ENCODE data around the gene SERPINA5. TPM values are rescaled to one million over a fixed set of nuclear protein-coding genes. Genes with fewer than 3 reads are reported as not detected.

The SERPINA5 gene
- total and polyA plus RNA-seq, 2 of the 13 experiments (the other 11 are each of a cell fraction or from before 2014, with no cell fraction given): 449 to 498 TPM

DNA sequence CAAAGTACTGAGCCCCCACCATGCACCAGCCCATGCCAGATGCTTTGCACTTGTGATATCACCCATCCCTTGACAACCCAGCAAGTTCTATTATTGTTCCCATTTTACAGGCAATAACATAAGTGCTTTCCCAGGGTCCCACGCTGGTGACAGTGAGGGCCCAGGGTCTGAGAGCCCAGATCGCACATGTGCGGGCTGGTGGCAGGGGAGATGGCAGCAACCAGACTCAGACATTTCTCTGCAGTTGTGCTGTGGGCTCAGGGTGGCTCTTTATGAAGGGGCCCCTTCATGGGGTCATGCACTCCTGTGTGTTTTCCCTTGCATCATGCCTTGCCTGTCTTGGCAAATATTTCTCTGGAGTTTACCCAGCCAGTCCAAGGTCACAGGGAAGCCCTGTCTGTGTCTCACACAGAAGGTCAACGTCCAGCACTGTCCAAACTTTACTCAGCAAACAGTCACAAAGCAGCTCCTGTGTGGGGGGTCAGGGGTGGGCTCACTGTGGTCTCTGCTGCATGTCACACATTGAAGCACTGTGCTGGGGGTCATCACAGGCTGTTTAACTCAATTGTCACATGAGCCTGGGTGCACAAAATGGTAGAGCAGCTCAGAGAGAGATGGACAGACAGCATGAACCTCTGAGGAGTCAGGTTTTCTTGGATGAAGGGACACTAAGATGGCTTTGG is 12.7 kb downstream of the SERPINA5 start (continued):
- TF ChIP-seq ZNF607 (CRISPR knock-in tag; IDR thresholded peaks at IDR 0.05; ENCODE audit: borderline replicate concordance) (peak; percentile 94; the same call in 1 of the 2 replicates), MTA3 (CRISPR knock-in tag; IDR thresholded peaks at IDR 0.05) (no peak), GABPB1 (CRISPR knock-in tag; IDR thresholded peaks at IDR 0.05) (peak; percentile 67), ZNF775 (CRISPR knock-in tag; IDR thresholded peaks at IDR 0.05; ENCODE audit: borderline replicate concordance) (0 out of 2 replicates have a peak, but pooled peaks have one; percentile 63), PCBP2 (optimal IDR thresholded peaks at IDR 0.05; ENCODE audit: low read depth, low read length, poor library complexity, severe bottlenecking) (no peak), ZNF724P (CRISPR knock-in tag; IDR thresholded peaks at IDR 0.05; ENCODE audit: borderline replicate concordance) (peak; percentile 89), ZZZ3 (CRISPR knock-in tag; IDR thresholded peaks at IDR 0.05; ENCODE audit: borderline replicate concordance) (peak; percentile 85; the same call in 1 of the 2 replicates), ISX (CRISPR knock-in tag; conservative IDR thresholded peaks at IDR 0.05) (no peak), ZFP1 (CRISPR knock-in tag; IDR thresholded peaks at IDR 0.05) (peak; percentile 92; the same call in 1 of the 2 replicates), ZNF674 (CRISPR knock-in tag; IDR thresholded peaks at IDR 0.05; ENCODE audit: low read depth) (peak; percentile 83; the same call in 1 of the 2 replicates), STAG1 (CRISPR knock-in tag; IDR thresholded peaks at IDR 0.05) (peak; percentile 52), PAX8 (CRISPR knock-in tag; IDR thresholded peaks at IDR 0.05; ENCODE audit: borderline replicate concordance) (peak; percentile 66; the same call in 1 of the 2 replicates), RFXANK (CRISPR knock-in tag; IDR thresholded peaks at IDR 0.05) (0 out of 2 replicates have a peak, but pooled peaks have one; percentile 44), PRPF4 (IDR thresholded peaks at IDR 0.05; ENCODE audit: low read depth, low read length, poor library complexity, severe bottlenecking) (no peak), ZNF709 (CRISPR knock-in tag; IDR thresholded peaks at IDR 0.05) (peak; percentile 67; the same call in 1 of the 2 replicates), MEIS2 (CRISPR knock-in tag; IDR thresholded peaks at IDR 0.05) (peak; percentile 95), ZNF224 (CRISPR knock-in tag; IDR thresholded peaks at IDR 0.05) (peak; percentile 94; the same call in 1 of the 2 replicates)
- TF ChIP-seq, protein P1, sequence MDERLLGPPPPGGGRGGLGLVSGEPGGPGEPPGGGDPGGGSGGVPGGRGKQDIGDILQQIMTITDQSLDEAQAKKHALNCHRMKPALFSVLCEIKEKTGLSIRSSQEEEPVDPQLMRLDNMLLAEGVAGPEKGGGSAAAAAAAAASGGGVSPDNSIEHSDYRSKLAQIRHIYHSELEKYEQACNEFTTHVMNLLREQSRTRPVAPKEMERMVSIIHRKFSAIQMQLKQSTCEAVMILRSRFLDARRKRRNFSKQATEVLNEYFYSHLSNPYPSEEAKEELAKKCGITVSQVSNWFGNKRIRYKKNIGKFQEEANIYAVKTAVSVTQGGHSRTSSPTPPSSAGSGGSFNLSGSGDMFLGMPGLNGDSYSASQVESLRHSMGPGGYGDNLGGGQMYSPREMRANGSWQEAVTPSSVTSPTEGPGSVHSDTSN (CRISPR knock-in tag; IDR thresholded peaks at IDR 0.05): peak; percentile 43
- TF ChIP-seq, protein P2, sequence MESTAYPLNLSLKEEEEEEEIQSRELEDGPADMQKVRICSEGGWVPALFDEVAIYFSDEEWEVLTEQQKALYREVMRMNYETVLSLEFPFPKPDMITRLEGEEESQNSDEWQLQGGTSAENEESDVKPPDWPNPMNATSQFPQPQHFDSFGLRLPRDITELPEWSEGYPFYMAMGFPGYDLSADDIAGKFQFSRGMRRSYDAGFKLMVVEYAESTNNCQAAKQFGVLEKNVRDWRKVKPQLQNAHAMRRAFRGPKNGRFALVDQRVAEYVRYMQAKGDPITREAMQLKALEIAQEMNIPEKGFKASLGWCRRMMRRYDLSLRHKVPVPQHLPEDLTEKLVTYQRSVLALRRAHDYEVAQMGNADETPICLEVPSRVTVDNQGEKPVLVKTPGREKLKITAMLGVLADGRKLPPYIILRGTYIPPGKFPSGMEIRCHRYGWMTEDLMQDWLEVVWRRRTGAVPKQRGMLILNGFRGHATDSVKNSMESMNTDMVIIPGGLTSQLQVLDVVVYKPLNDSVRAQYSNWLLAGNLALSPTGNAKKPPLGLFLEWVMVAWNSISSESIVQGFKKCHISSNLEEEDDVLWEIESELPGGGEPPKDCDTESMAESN (CRISPR knock-in tag; conservative IDR thresholded peaks at IDR 0.05): peak; percentile 98
- TF ChIP-seq, protein P3, sequence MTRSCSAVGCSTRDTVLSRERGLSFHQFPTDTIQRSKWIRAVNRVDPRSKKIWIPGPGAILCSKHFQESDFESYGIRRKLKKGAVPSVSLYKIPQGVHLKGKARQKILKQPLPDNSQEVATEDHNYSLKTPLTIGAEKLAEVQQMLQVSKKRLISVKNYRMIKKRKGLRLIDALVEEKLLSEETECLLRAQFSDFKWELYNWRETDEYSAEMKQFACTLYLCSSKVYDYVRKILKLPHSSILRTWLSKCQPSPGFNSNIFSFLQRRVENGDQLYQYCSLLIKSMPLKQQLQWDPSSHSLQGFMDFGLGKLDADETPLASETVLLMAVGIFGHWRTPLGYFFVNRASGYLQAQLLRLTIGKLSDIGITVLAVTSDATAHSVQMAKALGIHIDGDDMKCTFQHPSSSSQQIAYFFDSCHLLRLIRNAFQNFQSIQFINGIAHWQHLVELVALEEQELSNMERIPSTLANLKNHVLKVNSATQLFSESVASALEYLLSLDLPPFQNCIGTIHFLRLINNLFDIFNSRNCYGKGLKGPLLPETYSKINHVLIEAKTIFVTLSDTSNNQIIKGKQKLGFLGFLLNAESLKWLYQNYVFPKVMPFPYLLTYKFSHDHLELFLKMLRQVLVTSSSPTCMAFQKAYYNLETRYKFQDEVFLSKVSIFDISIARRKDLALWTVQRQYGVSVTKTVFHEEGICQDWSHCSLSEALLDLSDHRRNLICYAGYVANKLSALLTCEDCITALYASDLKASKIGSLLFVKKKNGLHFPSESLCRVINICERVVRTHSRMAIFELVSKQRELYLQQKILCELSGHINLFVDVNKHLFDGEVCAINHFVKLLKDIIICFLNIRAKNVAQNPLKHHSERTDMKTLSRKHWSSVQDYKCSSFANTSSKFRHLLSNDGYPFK (CRISPR knock-in tag; IDR thresholded peaks at IDR 0.05; ENCODE audit: borderline replicate concordance): peak; percentile 95
- TF ChIP-seq, protein P4, sequence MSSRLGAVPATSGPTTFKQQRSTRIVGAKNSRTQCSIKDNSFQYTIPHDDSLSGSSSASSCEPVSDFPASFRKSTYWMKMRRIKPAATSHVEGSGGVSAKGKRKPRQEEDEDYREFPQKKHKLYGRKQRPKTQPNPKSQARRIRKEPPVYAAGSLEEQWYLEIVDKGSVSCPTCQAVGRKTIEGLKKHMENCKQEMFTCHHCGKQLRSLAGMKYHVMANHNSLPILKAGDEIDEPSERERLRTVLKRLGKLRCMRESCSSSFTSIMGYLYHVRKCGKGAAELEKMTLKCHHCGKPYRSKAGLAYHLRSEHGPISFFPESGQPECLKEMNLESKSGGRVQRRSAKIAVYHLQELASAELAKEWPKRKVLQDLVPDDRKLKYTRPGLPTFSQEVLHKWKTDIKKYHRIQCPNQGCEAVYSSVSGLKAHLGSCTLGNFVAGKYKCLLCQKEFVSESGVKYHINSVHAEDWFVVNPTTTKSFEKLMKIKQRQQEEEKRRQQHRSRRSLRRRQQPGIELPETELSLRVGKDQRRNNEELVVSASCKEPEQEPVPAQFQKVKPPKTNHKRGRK (CRISPR knock-in tag; IDR thresholded peaks at IDR 0.05): peak; percentile 12; the same call in 1 of the 2 replicates
